GM21423 (cell line): Measurements from ENCODE around the gene TMA7.

Source experiments
- ATAC-seq: cut with Tn5 transposase; IDR thresholded peaks from one replicate; pipeline ENCODE4 v1.9.1; 2021; ENCODE audit warnings: mild to moderate bottlenecking, moderate library complexity; ENCODE audit not compliant: unreplicated experiment

Gene TMA7

GRCh38 chr3:48408823-48409281 is 31.2 kb upstream of the TMA7 start:
- ATAC-seq, result no peak

- no peak for ATAC-seq
Observed at GRCh38 chr3:48409291-48410201, 30.5 kb upstream of the TMA7 start.

GRCh38 chr3:48410205-48411040 is 29.6 kb upstream of the TMA7 start:
- no peak for ATAC-seq

GRCh38 chr3:48411041-48411588 is 28.9 kb upstream of the TMA7 start:
- no peak for ATAC-seq

- ATAC-seq, result no peak
Observed at GRCh38 chr3:48411606-48412374, 28.3 kb upstream of the TMA7 start.

- ATAC-seq, result no peak
Observed at GRCh38 chr3:48412375-48413001, 27.6 kb upstream of the TMA7 start.

- no peak for ATAC-seq
Observed at GRCh38 chr3:48413086-48413485, 27.0 kb upstream of the TMA7 start.

GRCh38 chr3:48413611-48414010 is 26.4 kb upstream of the TMA7 start:
- no peak for ATAC-seq

- ATAC-seq, result no peak
Observed at GRCh38 chr3:48414376-48415250, 25.4 kb upstream of the TMA7 start.

- ATAC-seq, result no peak
Observed at GRCh38 chr3:48415251-48415953, 24.7 kb upstream of the TMA7 start.

- no peak for ATAC-seq
Observed at GRCh38 chr3:48416091-48416505, 24.0 kb upstream of the TMA7 start.

GRCh38 chr3:48416546-48416945 is 23.5 kb upstream of the TMA7 start:
- no peak for ATAC-seq

- ATAC-seq, result no peak
Observed at GRCh38 chr3:48417529-48418108, 22.4 kb upstream of the TMA7 start.

- ATAC-seq, result no peak
Observed at GRCh38 chr3:48418140-48418539, 21.9 kb upstream of the TMA7 start.

GRCh38 chr3:48418651-48419050 is 21.4 kb upstream of the TMA7 start:
- ATAC-seq, result no peak

GRCh38 chr3:48419149-48419548 is 20.9 kb upstream of the TMA7 start:
- no peak for ATAC-seq

GRCh38 chr3:48419597-48419996 is 20.5 kb upstream of the TMA7 start:
- ATAC-seq, result no peak

GRCh38 chr3:48420561-48420960 is 19.5 kb upstream of the TMA7 start:
- ATAC-seq, result no peak
